Measurements from ENCODE around the gene CEACAM5. TPM values are rescaled to one million over a fixed set of nuclear protein-coding genes. Genes with fewer than 3 reads are reported as not detected.
"Not testable (repeated sequence)": the region's sequence is repeated elsewhere in the genome, so short reads cannot be mapped to it uniquely, and the experiment has no call there.

The CEACAM5 gene
- total and polyA plus RNA-seq, 4 donors, result 0.02 TPM; not detected in 3

GRCh38 chr19:41746593-41747227 is 38.3 kb downstream of the CEACAM5 start:
- 17% methylated on average over 11 of the region's 11 CpGs for WGBS
- Histone ChIP-seq H3K27me3 (ENCODE audit: control insufficient read depth in 4 of 4, insufficient read depth in 4 of 4, low read length in 3 of 4) (peaks cover 0 to 5% (median 2%) of the 10 kb centered on the region in 4 donors), H3K36me3 (ENCODE audit: control insufficient read depth in 4 of 4, insufficient read depth in 3 of 4, low read depth in 1 of 4, low read length in 3 of 4) (no peaks in the 10 kb centered on the region), H3K9ac (ENCODE audit: low read depth in 1 of 2, low read length in 2 of 2) (no peak overlapping the region), H3K27ac (ENCODE audit: low read depth in 1 of 2, low read length in 2 of 2) (no peak overlapping the region), H3K4me1 (ENCODE audit: control insufficient read depth in 4 of 4, insufficient read depth in 4 of 4, low read length in 3 of 4) (no peaks in the 10 kb centered on the region), H3K9me3 (ENCODE audit: control insufficient read depth in 4 of 4, low read length in 3 of 4) (no peaks in the 10 kb centered on the region), H3K4me3 (ENCODE audit: low read depth in 1 of 3, low read length in 3 of 3) (no peak overlapping the region)
- no peak for TF ChIP-seq JUND (IDR thresholded peaks at IDR 0.05)
- TF ChIP-seq CTCF (IDR thresholded peaks at IDR 0.05; ENCODE audit: low read depth, low read length, missing input control), result peak; percentile 38
- no peak for TF ChIP-seq TAF1 (conservative IDR thresholded peaks at IDR 0.05)
- TF ChIP-seq RAD21 (IDR thresholded peaks at IDR 0.05), result peak; percentile 73 to 79
- no peak for DNase-seq (ENCODE audit: low spot score)

GRCh38 chr19:41748012-41748411 is 39.6 kb downstream of the CEACAM5 start:
- Histone ChIP-seq H3K27ac (ENCODE audit: low read depth in 1 of 2, low read length in 2 of 2) (no peak overlapping the region), H3K4me1 (ENCODE audit: control insufficient read depth in 4 of 4, insufficient read depth in 4 of 4, low read length in 3 of 4) (no peaks in the 10 kb centered on the region), H3K4me3 (ENCODE audit: low read depth in 1 of 3, low read length in 3 of 3) (no peak overlapping the region), H3K9me3 (ENCODE audit: control insufficient read depth in 4 of 4, low read length in 3 of 4) (no peaks in the 10 kb centered on the region), H3K36me3 (ENCODE audit: control insufficient read depth in 4 of 4, insufficient read depth in 3 of 4, low read depth in 1 of 4, low read length in 3 of 4) (no peaks in the 10 kb centered on the region), H3K9ac (ENCODE audit: low read depth in 1 of 2, low read length in 2 of 2) (no peak overlapping the region), H3K27me3 (ENCODE audit: control insufficient read depth in 4 of 4, insufficient read depth in 4 of 4, low read length in 3 of 4) (peaks cover 0 to 10% (median 3%) of the 10 kb centered on the region in 4 donors)
- 46% methylated on average over 3 of the region's 3 CpGs for WGBS
- no peak for TF ChIP-seq EGR1 (IDR thresholded peaks at IDR 0.05; ENCODE audit: low read depth in 2 of 2)
- no peak for TF ChIP-seq ZBTB33 (IDR thresholded peaks at IDR 0.05)
- no peak for TF ChIP-seq REST (IDR thresholded peaks at IDR 0.05)
- no peak for TF ChIP-seq JUND (IDR thresholded peaks at IDR 0.05)
- no peak for TF ChIP-seq MAX (IDR thresholded peaks at IDR 0.05)
- no peak for TF ChIP-seq YY1 (IDR thresholded peaks at IDR 0.05)
- TF ChIP-seq FOXA2 (IDR thresholded peaks at IDR 0.05), result no peak
- no peak for TF ChIP-seq HNF4G (IDR thresholded peaks at IDR 0.05)
- no peak for TF ChIP-seq CTCF (IDR thresholded peaks at IDR 0.05; ENCODE audit: low read depth, low read length, missing input control)
- no peak for TF ChIP-seq RXRA (IDR thresholded peaks at IDR 0.05)
- no peak for TF ChIP-seq GABPA (IDR thresholded peaks at IDR 0.05 in 1 of 2, conservative IDR thresholded peaks at IDR 0.05 in 1 of 2)
- no peak for TF ChIP-seq SP1 (IDR thresholded peaks at IDR 0.05)
- TF ChIP-seq HNF4A (conservative IDR thresholded peaks at IDR 0.05), result no peak
- TF ChIP-seq ATF3 (IDR thresholded peaks at IDR 0.05), result no peak
- no peak for DNase-seq (ENCODE audit: low spot score)

GRCh38 chr19:41750248-41751134 is 42.1 kb downstream of the CEACAM5 start:
- not testable (repeated sequence) for H3K36me3 ChIP-seq (ENCODE audit: control insufficient read depth in 4 of 4, insufficient read depth in 3 of 4, low read depth in 1 of 4, low read length in 3 of 4); H3K4me3 ChIP-seq (ENCODE audit: low read depth in 1 of 3, low read length in 3 of 3); DNase-seq (ENCODE audit: low spot score); H3K4me1 ChIP-seq (ENCODE audit: control insufficient read depth in 4 of 4, insufficient read depth in 4 of 4, low read length in 3 of 4); H3K9me3 ChIP-seq (ENCODE audit: control insufficient read depth in 4 of 4, low read length in 3 of 4); H3K9ac ChIP-seq (ENCODE audit: low read depth in 1 of 2, low read length in 2 of 2); H3K27ac ChIP-seq (ENCODE audit: low read depth in 1 of 2, low read length in 2 of 2)
- WGBS, result 45% methylated on average over 8 of the region's 10 CpGs
- H3K27me3 ChIP-seq (ENCODE audit: control insufficient read depth in 4 of 4, insufficient read depth in 4 of 4, low read length in 3 of 4), result peaks cover 0 to 10% (median 1%) of the 10 kb centered on the region in 4 donors
